ENCODE results near the gene HIVEP3.

- no peak for TF ChIP-seq POLR2AphosphoS5 (IDR thresholded peaks at IDR 0.05; ENCODE audit: low read depth, low read length)
- no peak for TF ChIP-seq TAF1 (IDR thresholded peaks at IDR 0.05; ENCODE audit: borderline replicate concordance, insufficient read depth, low read length)
- no peak for TF ChIP-seq SIN3A (IDR thresholded peaks at IDR 0.05; ENCODE audit: borderline replicate concordance, insufficient read depth, low read length)
These were observed 300.5 kb downstream of the HIVEP3 start for GRCh38 chr1:41618066-41618825.
